Stimulated activated naive B cell treated with anti-CD40 and anti-IgM and Interleukin-4, amounts not matched to agents 10 μg/mL and 1 μg/mL and 100 μg/mL, for 72 hours (primary cell): ENCODE measurements around the gene FIBCD1.

Experiments used
- ATAC-seq, 2 donors: fragments of 150-1000 bp; cut with Tn5 transposase; replicated peaks; 2 replicates each; pipeline ENCODE4 v1.10.0; 2021; ENCODE audit warnings: moderate library complexity in 1 of 2
- DNase-seq: peaks from one replicate; pipeline ENCODE4 v3.0.0; 2021
- H3K27ac Mint-ChIP-seq: one replicate; pipeline ENCODE4 v1.8.0; 2022; ENCODE audit warnings: mild to moderate bottlenecking, mixed read lengths
- H3K27me3 Mint-ChIP-seq, 2 donors: one replicate each; pipeline ENCODE4 v1.8.0; 2022; ENCODE audit warnings: mixed read lengths in 2 of 2
- H3K36me3 Mint-ChIP-seq, 2 donors: one replicate each; pipeline ENCODE4 v1.8.0; 2022; ENCODE audit warnings: mixed read lengths in 2 of 2, mild to moderate bottlenecking in 1 of 2
- H3K4me1 Mint-ChIP-seq, 2 donors: one replicate each; pipeline ENCODE4 v1.8.0; 2022; ENCODE audit warnings: mixed read lengths in 2 of 2, mild to moderate bottlenecking in 1 of 2
- H3K4me3 Mint-ChIP-seq, 2 donors: one replicate each; pipeline ENCODE4 v1.8.0; 2022; ENCODE audit warnings: mild to moderate bottlenecking in 2 of 2, mixed read lengths in 2 of 2, moderate library complexity in 1 of 2
- H3K9me3 Mint-ChIP-seq, 2 donors: one replicate each; pipeline ENCODE4 v1.8.0; 2022; ENCODE audit warnings: mixed read lengths in 2 of 2, mild to moderate bottlenecking in 1 of 2

FIBCD1 gene

DNA sequence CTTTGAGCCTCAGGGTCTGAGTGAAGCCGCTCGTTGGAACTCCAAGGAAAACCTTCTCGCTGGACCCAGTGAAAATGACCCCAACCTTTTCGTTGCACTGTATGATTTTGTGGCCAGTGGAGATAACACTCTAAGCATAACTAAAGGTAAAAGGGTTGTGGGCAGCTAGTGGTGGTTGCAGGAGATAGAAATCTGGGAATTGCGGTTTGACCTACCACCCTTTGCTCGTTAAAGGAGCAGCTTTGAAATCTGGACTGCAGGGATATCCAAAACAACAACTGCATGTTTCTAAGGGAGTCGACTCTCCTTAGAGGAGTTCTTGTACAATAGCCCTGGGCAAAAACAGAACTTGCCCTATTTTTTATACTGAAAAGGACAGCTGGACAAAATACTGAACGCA is 85.0 kb downstream of the FIBCD1 start:
- Mint-ChIP-seq H3K27ac (no peak overlapping the region), H3K27me3 (no peaks in the 10 kb centered on the region), H3K4me1 (peaks cover 5 to 6% of the 10 kb centered on the region in 2 donors), H3K9me3 (no peaks in the 10 kb centered on the region), H3K36me3 (peaks cover 5 to 20% of the 10 kb centered on the region in 2 donors), H3K4me3 (no peak overlapping the region)
- no peak for ATAC-seq
- DNase-seq: no peak

DNA sequence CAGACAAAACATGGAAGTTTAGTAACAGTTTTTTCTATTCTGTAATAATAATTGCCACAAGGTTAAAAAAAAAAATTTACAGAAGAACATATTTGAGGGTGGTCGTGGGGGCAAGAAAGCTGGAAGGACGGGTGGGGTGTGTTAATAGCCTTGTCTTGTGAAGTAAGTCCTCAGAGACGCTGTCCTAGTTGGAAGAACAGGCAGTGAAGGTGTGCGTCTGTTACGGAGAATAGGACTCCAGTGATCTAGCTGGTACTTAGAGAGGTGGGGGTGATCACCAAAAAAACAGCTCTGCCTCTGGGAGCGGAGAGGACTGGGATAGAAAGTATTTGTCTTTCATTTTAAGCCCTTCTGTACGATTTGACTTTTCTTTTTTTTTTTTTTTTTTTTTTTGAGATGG is 86.2 kb downstream of the FIBCD1 start:
- Mint-ChIP-seq H3K27ac (no peak overlapping the region), H3K4me1 (peaks cover 5 to 6% of the 10 kb centered on the region in 2 donors), H3K9me3 (no peaks in the 10 kb centered on the region), H3K36me3 (peaks cover 5 to 14% of the 10 kb centered on the region in 2 donors), H3K27me3 (no peaks in the 10 kb centered on the region), H3K4me3 (no peak overlapping the region)
- ATAC-seq: no peak
- no peak for DNase-seq
